ENCODE results near the gene PRRG2.

The PRRG2 gene

DNA sequence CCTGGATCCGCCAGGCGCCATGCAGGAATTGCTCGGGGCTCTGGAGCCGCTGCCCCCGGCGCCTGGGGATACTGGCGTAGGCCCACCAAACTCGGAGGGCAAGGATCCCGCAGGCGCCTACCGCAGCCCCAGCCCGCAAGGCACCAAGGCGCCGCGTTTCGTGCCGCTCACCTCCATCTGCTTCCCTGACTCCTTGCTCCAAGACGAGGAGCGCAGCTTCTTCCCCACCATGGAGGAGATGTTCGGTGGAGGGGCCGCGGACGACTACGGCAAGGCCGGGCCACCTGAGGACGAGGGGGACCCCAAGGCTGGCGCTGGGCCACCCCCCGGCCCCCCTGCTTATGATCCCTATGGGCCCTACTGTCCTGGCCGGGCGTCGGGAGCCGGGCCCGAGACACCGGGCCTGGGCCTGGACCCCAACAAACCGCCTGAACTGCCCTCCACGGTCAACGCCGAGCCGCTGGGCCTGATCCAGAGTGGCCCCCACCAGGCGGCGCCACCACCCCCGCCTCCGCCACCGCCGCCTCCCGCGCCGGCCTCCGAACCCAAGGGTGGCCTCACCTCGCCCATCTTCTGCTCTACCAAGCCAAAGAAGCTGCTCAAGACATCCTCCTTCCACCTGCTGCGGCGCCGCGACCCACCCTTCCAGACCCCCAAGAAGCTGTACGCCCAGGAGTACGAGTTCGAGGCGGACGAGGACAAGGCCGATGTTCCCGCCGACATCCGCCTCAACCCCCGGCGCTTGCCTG is 16.0 kb downstream of the PRRG2 start:
- FAIRE-seq (no peak), DNase-seq (ENCODE audit: insufficient read length, low spot score) (no peak)
- TF ChIP-seq SPI1 (IDR thresholded peaks at IDR 0.05; ENCODE audit: low read depth, low read length) (no peak), POLR2A (IDR thresholded peaks at IDR 0.05; ENCODE audit: low read depth, low read length) (no peak), POU2F2 (IDR thresholded peaks at IDR 0.05; ENCODE audit: low read depth, low read length) (no peak), TAF1 (IDR thresholded peaks at IDR 0.05; ENCODE audit: low read depth, low read length) (no peak), PAX5 (IDR thresholded peaks at IDR 0.05; ENCODE audit: insufficient read depth, low read length, severe bottlenecking) (no peak), POLR2AphosphoS5 (IDR thresholded peaks at IDR 0.05; ENCODE audit: low read depth, low read length) (no peak)

DNA sequence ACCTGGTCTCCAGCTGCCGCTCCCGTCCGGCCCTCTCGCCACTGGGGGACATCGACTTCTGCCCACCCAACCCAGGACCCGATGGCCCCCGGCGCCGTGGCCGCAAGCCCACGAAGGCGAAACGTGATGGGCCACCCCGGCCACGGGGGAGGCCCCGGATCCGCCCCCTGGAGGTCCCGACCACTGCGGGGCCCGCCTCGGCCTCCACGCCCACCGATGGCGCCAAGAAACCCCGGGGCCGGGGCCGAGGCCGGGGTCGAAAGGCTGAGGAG is 16.5 kb downstream of the PRRG2 start:
- DNase-seq (ENCODE audit: insufficient read length, low spot score) (no peak), FAIRE-seq (no peak)
- no peak for TF ChIP-seq POLR2A (IDR thresholded peaks at IDR 0.05; ENCODE audit: low read depth, low read length)
- TF ChIP-seq SPI1 (IDR thresholded peaks at IDR 0.05; ENCODE audit: low read depth, low read length): no peak
- no peak for TF ChIP-seq TAF1 (IDR thresholded peaks at IDR 0.05; ENCODE audit: low read depth, low read length)
- TF ChIP-seq POLR2AphosphoS5 (IDR thresholded peaks at IDR 0.05; ENCODE audit: low read depth, low read length): no peak
- no peak for TF ChIP-seq POU2F2 (IDR thresholded peaks at IDR 0.05; ENCODE audit: low read depth, low read length)
- TF ChIP-seq PAX5 (IDR thresholded peaks at IDR 0.05; ENCODE audit: insufficient read depth, low read length, severe bottlenecking): no peak

DNA sequence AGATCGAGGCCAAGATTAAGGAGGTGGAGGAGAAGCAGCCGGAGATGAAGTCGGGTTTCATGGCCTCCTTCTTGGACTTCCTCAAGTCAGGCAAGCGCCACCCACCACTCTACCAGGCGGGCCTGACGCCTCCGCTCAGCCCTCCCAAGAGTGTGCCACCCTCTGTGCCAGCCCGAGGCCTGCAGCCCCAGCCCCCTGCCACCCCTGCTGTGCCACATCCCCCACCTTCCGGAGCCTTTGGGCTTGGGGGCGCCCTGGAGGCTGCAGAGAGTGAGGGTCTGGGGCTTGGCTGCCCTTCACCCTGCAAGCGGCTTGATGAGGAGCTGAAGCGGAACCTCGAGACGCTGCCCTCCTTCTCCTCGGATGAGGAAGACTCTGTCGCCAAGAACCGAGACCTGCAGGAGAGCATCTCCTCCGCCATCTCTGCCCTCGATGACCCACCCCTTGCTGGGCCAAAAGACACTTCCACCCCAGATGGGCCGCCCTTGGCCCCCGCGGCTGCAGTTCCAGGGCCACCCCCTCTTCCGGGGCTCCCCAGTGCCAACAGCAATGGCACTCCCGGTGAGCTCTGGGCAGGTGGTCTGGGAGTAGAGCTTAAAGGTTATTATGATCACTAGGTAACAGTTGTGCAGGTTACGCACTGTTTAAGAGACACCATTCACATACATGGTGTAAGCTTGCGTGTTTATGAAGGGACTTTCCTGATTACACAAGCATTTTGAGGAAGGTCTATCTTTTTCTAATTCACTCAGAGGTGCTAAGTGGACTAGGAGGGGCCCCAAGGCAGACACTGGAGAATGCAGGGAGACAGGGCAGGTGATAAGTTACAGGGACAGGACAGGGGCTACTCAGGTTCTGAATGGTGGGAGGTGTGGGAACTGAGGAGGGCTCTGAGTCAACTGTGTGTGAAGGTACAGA is 18.5 kb downstream of the PRRG2 start:
- TF ChIP-seq POLR2A (IDR thresholded peaks at IDR 0.05; ENCODE audit: low read depth, low read length) (no peak), SPI1 (IDR thresholded peaks at IDR 0.05; ENCODE audit: low read depth, low read length) (no peak), POLR2AphosphoS5 (IDR thresholded peaks at IDR 0.05; ENCODE audit: low read depth, low read length) (no peak), PAX5 (IDR thresholded peaks at IDR 0.05; ENCODE audit: insufficient read depth, low read length, severe bottlenecking) (no peak), TAF1 (IDR thresholded peaks at IDR 0.05; ENCODE audit: low read depth, low read length) (no peak), POU2F2 (IDR thresholded peaks at IDR 0.05; ENCODE audit: low read depth, low read length) (no peak)
- no peak for DNase-seq (ENCODE audit: insufficient read length, low spot score)
- FAIRE-seq: no peak

DNA sequence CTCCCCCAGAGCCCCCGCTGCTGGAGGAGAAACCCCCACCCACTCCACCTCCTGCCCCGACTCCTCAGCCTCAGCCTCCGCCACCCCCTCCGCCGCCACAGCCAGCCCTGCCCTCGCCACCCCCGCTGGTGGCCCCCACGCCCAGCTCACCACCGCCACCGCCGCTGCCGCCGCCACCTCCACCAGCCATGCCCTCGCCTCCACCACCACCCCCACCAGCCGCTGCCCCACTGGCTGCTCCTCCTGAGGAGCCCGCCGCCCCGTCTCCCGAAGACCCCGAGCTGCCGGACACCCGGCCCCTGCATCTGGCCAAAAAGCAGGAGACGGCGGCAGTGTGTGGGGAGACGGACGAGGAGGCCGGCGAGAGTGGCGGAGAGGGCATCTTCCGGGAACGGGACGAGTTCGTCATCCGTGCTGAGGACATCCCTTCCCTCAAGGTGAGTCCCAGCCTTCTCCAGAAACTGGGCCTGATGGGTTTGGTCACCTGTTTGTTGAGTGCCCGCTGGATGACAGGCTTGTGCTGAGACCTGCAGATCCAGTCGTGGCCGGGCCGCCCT is 20.4 kb downstream of the PRRG2 start:
- no peak for FAIRE-seq
- no peak for DNase-seq (ENCODE audit: insufficient read length, low spot score)
- TF ChIP-seq POLR2A (IDR thresholded peaks at IDR 0.05; ENCODE audit: low read depth, low read length) (no peak), TAF1 (IDR thresholded peaks at IDR 0.05; ENCODE audit: low read depth, low read length) (no peak), POLR2AphosphoS5 (IDR thresholded peaks at IDR 0.05; ENCODE audit: low read depth, low read length) (no peak), POU2F2 (IDR thresholded peaks at IDR 0.05; ENCODE audit: low read depth, low read length) (no peak), SPI1 (IDR thresholded peaks at IDR 0.05; ENCODE audit: low read depth, low read length) (no peak), PAX5 (IDR thresholded peaks at IDR 0.05; ENCODE audit: insufficient read depth, low read length, severe bottlenecking) (no peak)

DNA sequence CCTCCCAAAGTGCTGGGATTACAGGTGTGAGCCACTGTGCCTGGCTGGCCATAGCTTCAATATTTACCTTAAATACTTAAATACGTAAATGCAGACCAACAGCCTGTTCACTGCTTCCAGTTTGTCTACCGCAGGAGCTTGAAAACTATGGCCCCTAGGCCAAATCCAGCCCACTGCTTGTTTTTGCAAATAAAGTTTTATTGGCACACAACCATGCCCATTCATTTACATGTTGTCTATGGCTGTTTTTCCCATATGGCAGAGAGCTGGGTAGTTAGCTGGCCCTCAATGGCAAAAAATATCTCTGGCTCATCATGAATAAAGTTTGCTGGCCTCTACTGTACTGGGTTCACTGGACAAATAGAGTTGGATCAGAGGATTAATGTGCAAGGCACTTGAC is 21.7 kb downstream of the PRRG2 start:
- FAIRE-seq: no peak
- TF ChIP-seq TAF1 (IDR thresholded peaks at IDR 0.05; ENCODE audit: low read depth, low read length) (no peak), POLR2AphosphoS5 (IDR thresholded peaks at IDR 0.05; ENCODE audit: low read depth, low read length) (no peak), POU2F2 (IDR thresholded peaks at IDR 0.05; ENCODE audit: low read depth, low read length) (no peak), POLR2A (IDR thresholded peaks at IDR 0.05; ENCODE audit: low read depth, low read length) (no peak), SPI1 (IDR thresholded peaks at IDR 0.05; ENCODE audit: low read depth, low read length) (no peak), PAX5 (IDR thresholded peaks at IDR 0.05; ENCODE audit: insufficient read depth, low read length, severe bottlenecking) (no peak)
- no peak for DNase-seq (ENCODE audit: insufficient read length, low spot score)

DNA sequence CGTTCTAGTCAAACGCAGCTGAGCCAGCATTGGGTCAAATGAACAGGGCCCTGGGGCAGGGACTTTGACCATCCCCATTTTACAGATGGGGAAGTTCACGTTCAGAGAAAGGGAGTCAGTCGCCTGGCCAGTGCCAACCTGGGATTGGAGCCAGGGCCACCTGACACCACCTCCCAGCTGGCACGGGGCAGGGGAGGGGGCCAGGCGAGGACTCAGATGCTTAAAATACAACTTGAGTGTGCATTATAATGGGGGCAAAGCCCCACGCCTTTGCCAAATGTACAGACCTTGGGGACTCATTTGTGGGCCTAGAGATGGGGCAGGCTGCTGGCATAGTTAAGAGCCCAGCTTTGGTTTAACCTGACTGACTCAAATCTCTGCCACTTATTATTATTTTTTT is 24.5 kb downstream of the PRRG2 start:
- TF ChIP-seq POLR2A (IDR thresholded peaks at IDR 0.05; ENCODE audit: low read depth, low read length) (no peak), TAF1 (IDR thresholded peaks at IDR 0.05; ENCODE audit: low read depth, low read length) (no peak), POLR2AphosphoS5 (IDR thresholded peaks at IDR 0.05; ENCODE audit: low read depth, low read length) (no peak), POU2F2 (IDR thresholded peaks at IDR 0.05; ENCODE audit: low read depth, low read length) (no peak), SPI1 (IDR thresholded peaks at IDR 0.05; ENCODE audit: low read depth, low read length) (no peak), PAX5 (IDR thresholded peaks at IDR 0.05; ENCODE audit: insufficient read depth, low read length, severe bottlenecking) (no peak)
- DNase-seq (ENCODE audit: insufficient read length, low spot score) (no peak), FAIRE-seq (no peak)

DNA sequence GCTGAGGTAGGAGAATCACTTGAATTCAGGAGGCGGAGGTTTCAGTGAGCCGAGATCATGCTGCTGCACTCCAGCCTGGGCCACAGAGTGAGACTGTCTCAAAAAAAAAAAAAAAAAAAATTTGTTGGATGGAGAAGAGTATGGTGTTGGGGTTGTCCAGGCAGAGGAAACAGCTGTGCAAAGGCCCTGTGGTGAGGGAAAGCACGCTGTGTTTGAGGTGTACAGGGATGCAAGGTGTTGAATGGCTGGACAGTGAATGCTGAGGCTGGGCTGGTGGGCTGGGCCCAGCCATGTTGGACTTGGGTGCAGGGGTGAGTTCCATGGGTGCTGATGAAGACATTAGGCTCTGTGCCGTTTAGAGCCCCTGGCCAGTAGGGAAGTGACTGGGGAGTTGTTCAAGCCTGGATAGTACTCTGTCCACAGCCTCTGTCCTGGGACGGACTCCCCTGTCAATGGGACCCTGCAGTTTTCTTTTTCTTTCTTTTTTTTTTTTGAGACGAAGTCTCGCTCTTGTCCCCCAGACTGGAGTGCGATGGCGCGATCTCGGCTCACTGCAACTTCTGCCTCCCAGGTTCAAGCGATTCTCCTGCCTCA is 28.5 kb downstream of the PRRG2 start:
- no peak for FAIRE-seq
- no peak for TF ChIP-seq POU2F2 (IDR thresholded peaks at IDR 0.05; ENCODE audit: low read depth, low read length)
- no peak for TF ChIP-seq PAX5 (IDR thresholded peaks at IDR 0.05; ENCODE audit: insufficient read depth, low read length, severe bottlenecking)
- TF ChIP-seq SPI1 (IDR thresholded peaks at IDR 0.05; ENCODE audit: low read depth, low read length): no peak
- TF ChIP-seq POLR2AphosphoS5 (IDR thresholded peaks at IDR 0.05; ENCODE audit: low read depth, low read length): no peak
- DNase-seq (ENCODE audit: insufficient read length, low spot score): no peak

DNA sequence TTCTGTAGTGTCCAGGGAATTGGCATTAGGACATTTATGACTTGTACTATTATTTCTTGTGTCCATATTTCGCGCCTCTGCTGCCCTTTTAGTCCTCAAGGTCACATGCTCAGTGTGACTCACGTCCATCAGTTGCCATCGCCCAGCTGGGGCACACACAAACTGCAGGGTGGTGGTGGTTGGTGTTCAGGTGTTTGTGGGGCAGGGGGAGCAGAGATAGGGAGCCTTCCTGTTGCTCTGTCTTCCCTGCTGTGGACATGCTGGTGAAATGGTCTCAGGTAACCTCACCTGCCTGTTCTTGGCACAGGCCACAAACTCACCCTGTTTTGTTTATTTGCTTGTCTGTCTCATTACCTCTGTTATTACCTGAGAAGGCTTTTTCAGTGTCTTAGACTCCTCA is 32.3 kb downstream of the PRRG2 start:
- no peak for TF ChIP-seq POU2F2 (IDR thresholded peaks at IDR 0.05; ENCODE audit: low read depth, low read length)
- TF ChIP-seq PAX5 (IDR thresholded peaks at IDR 0.05; ENCODE audit: insufficient read depth, low read length, severe bottlenecking): no peak
- no peak for TF ChIP-seq SPI1 (IDR thresholded peaks at IDR 0.05; ENCODE audit: low read depth, low read length)
- TF ChIP-seq POLR2A (IDR thresholded peaks at IDR 0.05; ENCODE audit: low read depth, low read length): no peak
- TF ChIP-seq POLR2AphosphoS5 (IDR thresholded peaks at IDR 0.05; ENCODE audit: low read depth, low read length): no peak
- no peak for TF ChIP-seq TAF1 (IDR thresholded peaks at IDR 0.05; ENCODE audit: low read depth, low read length)
- DNase-seq (ENCODE audit: insufficient read length, low spot score): no peak

More for the DNA sequence above, 32.3 kb downstream of the PRRG2 start:
- no peak for FAIRE-seq

Measured in GM12891 (cell line).